ENCODE measurements around the gene TMLHE. TPM values are rescaled to one million over a fixed set of nuclear protein-coding genes. Genes with fewer than 3 reads are reported as not detected.

TMLHE gene
- total RNA-seq, result 9.5 and 10.3 TPM in 2 replicates

DNA sequence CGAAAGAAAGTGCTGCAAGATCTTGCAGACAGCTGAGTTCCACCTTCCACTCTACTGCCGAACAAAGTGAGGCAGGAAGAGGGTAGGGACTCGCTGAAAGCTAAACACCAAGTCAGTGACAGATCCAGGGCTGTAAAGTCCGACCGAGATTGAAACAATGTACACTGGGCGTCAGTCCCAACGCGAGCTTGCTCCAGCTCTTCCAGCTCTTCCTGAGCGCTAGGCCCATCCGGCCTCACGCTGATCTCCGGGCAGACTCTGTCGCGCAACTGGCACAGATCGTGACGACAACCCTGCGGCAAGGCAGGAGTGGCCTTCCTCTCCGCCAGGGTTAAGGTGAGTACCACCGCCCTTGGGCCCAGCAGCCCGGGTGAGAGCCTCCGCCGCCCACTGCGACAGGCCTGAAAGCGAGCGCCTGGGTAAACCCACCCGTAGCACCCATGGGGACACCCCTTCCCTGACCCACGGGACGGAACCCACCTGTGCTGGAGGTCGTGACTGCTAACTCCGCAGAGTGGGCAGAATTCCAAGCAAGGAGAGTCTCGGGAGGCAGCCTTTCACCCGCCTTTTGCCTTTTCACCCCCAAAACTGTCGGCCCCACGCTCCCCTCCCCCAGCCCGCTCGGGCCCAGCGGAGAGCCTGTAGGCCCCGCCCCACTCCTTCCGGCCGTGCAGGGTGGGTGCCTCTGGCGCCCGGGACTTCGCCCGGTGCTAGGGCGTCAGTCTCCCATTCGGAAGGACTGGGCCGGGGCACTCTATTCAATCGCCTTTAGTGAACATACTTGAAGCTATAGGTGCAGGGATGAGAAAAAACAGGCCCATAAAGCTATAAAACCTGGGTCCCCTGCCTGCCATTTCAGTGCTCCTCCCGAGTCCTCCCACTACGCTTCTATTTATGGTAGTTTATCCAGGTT is at the start of gene TMLHE, which contains the start of gene SPRY3:
Gene TMLHE, minus strand, starts transcription at position 641 of the 913 bp plus-strand sequence. CDS start 67,676 bp downstream, outside the sequence.
Gene SPRY3, plus strand, starts transcription at position 275 of the 913 bp plus-strand sequence.

DNA sequence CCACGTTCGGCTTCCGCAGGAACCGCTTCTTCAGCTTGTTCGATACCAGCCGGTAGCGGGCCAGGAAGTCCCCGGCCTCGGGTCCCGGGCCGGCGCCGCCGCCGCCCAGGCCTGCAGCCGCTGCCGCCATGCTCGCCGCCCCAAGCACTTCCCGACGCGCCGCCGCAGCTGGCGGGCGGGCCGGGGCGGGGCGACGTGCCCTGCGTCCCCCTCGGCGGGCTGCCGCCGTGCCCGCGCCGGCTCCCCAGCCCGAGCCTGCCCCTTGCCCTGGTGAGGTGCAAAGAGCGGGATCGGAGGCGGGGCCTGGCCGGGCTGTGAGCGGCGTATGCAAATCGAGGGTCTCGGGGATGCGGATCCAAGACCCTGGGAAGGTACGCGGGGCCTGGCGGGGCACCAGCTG is 154.3 kb downstream of the TMLHE start, which contains the start of gene F8A3:
Gene F8A3, minus strand, starts transcription at position 150 of the 400 bp plus-strand sequence. Its CDS starts 20 bp downstream, at position 130.

Other genes starting within 250 kb of the TMLHE start
- gene F8A2, start 230.9 kb downstream of the TMLHE start, total RNA-seq, result not detected in 2 replicates
- gene F8A3, start 154.3 kb downstream of the TMLHE start, total RNA-seq, result 0.85 and 1.3 TPM in 2 replicates
- 0.47 and 0.81 TPM in 2 replicates for gene SPRY3, start 366 bp downstream of the TMLHE start, total RNA-seq